Hematopoietic multipotent progenitor cell treated with erythropoietin and hydrocortisone succinate and interleukin-3 and kit ligand, for 17 days (in vitro differentiated cells): Measurements from ENCODE around the gene LKAAEAR1.
"Not testable (repeated sequence)": the region's sequence is repeated elsewhere in the genome, so short reads cannot be mapped to it uniquely, and the experiment has no call there.

Source experiments
- DNase-seq: peaks from one replicate; pipeline ENCODE4 v3.0.0-alpha.2; 2015; ENCODE audit warnings: low spot score

Gene LKAAEAR1, protein sequence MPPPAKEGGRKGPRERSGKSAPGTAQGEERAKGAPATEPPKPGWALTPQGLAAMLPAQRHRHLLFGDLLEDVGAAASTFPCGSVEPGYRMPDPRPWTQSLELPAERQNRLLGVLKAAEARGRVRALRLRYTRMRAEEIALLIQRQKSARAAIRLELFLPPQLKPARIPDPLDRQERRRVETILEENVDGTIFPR

DNA sequence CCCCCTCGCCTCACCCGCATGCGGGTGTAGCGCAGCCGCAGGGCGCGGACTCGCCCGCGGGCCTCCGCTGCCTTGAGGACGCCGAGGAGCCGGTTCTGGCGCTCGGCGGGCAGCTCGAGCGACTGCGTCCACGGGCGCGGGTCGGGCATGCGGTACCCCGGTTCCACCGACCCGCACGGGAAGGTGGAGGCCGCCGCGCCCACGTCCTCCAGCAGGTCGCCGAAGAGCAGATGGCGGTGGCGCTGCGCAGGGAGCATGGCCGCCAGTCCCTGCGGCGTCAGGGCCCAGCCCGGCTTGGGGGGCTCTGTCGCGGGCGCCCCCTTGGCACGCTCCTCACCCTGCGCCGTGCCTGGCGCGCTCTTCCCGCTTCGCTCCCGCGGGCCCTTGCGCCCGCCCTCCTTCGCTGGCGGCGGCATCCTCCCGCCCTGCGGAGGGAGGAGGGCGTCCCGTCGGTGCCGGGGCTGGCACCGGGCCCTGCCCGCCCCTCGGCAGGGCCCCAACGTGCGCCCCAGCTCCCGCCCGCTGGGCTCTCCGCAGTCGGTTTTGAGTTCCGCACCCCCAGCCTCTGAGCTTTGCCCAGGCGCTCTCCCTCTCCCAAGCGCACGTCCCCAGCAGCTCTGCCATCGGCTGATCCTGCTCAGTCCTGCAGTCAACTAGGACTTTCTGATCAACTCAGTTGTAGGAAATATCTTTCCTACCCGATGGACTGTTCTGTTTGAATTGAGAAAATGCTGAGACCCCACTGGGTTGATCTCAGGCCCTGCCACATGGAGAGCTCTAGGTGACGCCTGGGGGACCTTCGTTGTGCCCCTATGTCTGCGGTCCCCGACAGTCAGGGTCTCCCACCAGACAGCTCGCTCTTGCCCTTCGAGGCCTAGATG, at the start of gene LKAAEAR1:
TSS of gene LKAAEAR1 (minus strand) at position 595 of the 881 bp plus-strand sequence. CDS start at position 416, 179 bp downstream.
- DNase-seq: no peak

DNA sequence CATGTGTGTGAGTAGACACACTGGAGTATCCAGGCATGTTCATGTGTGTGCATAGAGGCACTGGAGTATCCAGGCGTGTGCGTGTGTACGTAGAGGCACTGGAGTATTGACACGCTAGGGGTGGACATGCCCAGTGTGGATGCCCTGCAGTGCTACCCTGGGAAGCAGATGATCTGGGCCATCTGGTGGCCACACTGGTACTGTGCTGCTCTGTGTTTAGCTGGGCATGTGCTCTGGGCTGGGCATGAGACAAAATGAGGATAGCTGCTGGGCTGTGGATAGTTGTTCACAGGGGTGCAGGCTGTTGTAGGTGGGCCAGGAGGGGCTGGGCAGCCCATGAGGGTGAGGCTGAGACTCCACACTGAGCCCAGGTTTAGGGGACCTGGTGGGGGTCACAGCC, 47.2 kb upstream of the LKAAEAR1 start:
- DNase-seq: no peak

DNA sequence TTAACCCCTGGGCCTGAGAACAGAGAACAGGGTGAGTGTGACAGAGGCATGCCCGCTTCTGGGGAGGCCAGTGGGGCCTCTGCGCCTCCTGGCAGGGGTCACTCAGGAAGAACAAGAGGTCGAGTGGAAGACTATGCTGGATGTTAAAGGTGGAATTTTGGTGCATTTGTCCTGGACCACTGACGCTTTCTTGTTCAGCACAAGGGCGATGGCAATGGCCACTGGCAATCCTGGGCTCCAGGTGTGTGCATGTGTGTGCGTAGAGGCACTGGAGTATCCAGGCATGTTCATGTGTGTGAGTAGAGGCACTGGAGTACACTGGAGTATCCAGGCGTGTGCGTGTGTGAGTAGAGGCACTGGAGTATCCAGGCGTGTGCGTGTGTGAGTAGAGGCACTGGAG, 46.7 kb upstream of the LKAAEAR1 start:
- DNase-seq: no peak

DNA sequence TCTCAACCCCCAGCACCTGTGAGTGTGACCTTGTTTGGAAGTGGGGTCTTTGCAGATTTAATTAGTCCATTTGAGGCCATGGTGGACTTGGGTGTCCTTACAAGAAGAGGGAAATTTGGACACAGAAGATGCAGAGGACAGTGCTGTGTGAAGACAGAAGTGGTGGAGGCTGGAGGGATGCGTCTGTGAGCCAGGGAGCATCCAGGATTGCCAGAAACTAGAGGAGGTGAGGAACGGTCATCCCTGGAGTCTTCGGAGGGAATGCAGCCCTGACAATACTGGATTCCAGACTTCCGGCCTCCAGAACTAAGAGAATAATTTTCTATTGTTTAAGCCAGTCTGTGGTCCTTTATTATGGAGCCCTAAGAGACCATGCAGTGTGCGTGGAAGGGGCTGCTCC, 46.1 kb upstream of the LKAAEAR1 start:
- DNase-seq: no peak

DNA sequence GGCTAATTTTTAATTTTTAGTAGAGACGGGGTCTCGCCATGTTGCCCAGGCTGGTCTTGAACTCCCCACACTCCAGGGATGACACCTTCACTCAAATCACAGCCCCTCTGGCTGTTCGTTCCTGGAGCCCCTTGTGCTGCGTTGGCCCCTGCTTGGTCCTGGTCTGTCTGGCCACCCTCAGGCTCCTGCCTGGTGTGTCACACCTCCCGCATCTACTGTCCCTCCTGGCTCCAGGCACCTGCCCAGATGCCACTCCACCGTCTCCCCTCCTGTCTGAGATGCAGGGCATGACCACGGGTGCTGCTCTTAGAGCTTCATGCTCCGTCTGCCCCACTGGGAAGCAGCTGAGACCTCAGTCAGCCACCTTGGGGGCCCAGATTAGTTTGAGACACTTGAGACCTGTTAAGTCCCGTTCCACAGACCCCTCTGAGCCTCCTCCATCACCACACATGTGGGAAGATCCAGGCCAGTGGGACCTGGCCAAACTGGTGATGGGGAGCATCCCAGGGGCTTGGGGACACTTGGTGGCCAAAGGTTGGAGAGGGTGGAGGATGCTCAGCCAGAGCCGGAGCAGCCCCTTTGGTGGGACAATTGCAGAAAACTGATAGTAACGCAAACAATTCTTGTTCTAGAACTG, 45.1 kb upstream of the LKAAEAR1 start:
- DNase-seq: no peak

DNA sequence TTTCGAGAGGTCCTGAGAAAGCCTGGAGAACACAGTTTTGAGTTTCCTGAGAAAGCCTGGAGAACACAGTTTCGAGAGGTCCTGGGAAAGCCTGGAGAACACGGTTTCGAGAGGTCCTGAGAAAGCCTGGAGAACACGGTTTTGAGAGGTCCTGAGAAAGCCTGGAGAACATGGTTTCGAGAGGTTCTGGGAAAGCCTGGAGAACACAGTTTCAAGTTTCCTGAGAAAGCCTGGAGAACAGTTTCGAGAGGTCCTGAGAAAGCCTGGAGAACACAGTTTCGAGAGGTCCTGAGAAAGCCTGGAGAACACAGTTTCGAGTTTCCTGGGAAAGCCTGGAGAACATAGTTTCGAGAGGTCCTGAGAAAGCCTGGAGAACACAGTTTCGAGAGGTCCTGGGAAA, 39.3 kb upstream of the LKAAEAR1 start:
- DNase-seq: not testable (repeated sequence)

DNA sequence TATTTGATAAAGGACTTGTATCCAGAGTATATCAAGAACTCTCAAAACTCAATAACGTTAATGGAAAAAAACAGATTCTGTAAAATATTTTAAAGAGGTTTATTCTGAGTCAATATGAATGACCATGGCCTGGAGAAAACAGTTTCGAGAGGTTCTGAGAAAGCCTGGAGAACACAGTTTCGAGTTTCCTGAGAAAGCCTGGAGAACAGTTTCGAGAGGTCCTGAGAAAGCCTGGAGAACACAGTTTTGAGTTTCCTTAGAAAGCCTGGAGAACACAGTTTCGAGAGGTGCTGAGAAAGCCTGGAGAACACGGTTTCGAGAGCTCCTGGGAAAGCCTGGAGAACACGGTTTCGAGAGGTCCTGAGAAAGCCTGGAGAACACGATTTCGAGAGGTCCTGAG, 38.7 kb upstream of the LKAAEAR1 start:
- DNase-seq: not testable (repeated sequence)

DNA sequence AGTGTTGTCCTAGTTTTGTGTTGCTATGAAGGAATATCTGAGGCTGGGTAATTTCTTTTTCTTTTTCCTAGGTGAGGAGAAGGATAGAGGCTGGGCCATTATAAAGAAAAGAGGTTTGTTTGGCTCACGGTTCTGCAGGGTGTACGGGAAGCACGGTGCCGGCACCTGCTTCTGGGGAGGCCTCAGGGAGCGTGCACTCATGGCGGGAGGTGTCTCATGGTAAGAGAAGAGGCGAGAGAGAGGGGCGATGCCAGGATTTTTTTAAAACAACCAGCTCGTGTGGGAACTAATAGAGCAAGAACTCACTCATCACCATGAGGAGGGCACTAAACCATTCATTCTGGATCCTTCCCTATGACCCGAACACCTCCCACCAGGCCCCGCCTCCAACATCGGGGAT, 37.4 kb upstream of the LKAAEAR1 start:
- DNase-seq: no peak

DNA sequence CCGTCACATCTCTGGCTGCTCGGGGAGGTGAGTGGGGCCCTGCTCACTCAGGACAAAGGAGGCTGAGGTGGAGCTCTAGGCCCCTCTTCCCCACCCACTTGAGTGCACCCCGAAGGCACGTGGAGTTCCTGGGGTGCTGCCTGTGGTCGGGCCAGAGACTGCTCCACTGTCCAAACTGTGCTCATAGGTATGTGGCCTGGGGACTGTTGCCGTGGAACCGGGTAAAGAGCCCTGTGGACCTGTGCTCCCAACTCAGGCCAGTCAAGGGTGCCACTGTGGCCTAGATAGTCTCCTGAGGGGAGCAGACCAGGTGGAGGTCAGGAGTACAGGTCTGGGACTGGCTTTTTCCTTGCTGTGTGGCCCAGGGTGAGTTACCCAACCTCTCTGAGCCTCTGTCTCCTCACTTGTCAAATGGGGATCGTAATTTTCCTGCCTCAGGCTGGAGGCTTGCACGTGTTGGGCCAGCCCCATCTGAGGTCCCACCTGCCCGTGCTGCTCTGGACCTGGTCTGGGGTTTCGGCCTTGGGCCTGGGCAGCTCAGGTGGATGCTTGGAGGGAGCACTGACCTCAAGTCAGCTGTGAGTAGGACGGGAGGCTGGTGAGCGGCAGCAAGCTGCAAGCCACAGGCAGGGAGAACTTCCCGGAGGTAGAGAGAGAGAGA, 35.6 kb upstream of the LKAAEAR1 start:
- no peak for DNase-seq

DNA sequence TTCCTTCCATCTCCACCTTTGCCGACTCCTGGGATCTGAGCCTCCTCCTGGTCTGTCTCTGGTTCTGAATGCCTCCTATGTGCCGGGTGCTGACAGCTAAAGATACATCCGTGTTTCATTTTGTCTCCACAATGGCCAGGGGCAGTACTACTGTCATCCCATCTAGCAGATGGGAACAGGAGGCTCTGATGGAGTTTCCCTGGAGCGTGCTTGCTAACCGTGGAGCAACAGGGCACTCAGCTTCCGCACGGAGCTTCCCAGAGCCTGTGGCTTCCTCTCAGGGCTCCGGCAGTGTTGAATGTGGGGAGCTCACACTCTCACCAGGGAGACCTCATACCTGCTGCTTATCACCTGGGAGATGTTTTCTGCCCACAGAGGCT, 35.1 kb upstream of the LKAAEAR1 start:
- DNase-seq: no peak

DNA sequence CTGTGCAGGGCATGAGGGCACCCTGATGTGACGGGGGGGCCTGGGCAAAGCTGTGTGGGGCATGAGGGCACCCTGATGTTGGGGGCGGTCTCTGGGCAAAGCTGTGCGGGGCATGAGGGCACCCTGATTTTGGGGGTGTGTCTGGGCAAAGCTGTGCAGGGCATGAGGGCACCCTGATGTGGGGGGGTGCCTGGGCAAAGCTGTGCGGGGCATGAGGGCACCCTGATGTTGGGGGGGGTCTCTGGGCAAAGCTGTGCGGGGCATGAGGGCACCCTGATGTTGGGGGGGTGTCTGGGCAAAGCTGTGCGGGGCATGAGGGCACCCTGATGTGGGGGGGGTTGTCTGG, 33.2 kb upstream of the LKAAEAR1 start:
- not testable (repeated sequence) for DNase-seq

DNA sequence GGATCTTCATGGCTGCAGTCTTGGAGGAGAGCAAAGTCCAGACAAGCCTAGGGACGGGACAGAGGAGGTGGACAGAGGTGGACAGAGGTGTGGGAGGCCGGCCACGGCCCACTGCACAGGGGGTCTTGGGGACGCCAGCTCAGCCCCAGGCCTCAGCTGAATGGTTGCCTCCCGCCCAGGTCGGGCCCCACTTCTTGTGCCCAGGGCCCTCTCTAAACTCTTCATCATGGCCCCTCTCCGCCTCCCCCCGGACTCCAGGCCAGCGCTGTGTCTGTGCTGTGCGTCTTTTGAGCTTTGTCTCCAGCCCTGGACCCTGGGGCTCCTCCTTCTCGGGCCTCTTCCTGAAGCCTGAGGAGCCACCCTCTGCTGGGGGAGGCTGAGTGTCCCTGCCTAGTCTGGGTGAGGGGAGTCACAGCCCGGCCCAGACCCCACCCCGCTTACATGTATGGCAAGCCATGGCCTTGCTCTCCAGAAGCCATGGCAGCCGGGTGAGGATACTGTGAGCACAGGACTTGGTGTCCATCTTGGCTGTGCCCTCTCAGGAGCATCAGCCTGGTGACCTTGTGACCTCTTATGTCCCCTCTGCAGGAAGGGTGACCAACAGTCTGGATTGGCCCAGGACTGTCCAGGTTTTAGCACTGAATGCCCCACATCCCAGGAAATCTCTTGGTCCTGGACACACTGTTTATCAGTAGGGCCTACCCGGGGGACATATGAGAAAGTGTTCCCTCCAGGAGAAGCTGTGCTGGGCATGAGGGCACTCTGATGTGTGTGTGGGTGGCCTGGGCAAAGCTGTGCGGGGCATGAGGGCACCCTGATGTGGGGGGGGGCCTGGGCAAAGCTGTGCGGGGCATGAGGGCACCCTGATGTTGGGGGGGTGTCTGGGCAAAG, 32.6 kb upstream of the LKAAEAR1 start:
- DNase-seq: no peak

DNA sequence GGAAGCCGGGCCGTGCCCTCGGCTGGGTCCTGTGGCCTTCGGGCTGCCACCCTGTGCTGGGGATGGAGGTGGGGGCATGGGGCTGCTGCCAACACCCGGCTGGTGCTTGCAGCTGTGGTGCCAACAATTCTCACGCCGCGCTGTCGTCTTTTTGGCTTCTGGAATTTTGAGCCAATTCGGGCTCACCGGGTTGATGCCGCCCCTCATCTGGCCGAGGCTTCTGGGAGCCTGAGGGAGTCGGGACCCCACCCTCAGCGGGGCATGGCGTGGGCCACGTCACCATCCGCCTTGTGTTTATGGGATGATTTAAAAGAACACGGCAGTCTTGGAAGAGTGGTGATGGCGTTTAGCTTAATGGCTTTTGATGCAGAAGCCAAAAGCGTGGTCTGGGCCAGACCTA, 31.8 kb upstream of the LKAAEAR1 start:
- DNase-seq: no peak

DNA sequence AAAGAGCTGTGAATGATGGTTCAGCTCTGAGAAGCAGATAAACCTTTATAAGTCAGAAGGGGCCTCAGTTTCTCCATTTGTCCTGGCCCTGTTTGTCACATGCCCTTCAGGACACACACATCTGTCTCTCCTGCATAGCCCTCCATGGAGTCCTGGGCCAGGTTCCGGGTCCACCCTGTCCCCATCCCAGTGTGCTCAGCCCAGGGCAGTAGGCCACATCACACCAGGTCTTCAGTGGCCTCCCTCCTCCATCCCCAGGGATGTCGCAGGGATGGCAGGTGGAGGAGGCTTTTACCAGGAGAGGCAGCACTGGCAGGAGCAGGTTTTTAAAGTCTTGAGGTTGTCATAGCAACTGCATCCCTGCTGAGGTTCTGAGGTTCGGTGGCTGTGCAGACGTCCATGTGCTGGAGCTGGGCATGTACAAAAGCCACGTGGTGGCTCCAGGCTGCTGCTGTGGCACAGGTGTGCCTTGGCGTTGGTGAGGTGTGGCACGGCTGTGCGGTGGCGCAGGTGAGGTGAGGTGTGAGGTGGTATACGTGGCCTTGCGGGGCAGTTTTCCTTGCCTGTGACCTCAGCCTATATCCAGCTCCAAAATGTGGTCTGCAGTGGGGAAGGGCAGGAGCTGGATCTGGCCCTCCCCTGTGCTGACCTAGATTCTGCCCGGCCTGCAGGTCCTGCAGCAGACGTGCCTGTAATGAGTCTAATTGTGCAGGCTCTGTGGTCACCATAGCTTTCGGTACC, 31.1 kb upstream of the LKAAEAR1 start:
- DNase-seq: no peak

DNA sequence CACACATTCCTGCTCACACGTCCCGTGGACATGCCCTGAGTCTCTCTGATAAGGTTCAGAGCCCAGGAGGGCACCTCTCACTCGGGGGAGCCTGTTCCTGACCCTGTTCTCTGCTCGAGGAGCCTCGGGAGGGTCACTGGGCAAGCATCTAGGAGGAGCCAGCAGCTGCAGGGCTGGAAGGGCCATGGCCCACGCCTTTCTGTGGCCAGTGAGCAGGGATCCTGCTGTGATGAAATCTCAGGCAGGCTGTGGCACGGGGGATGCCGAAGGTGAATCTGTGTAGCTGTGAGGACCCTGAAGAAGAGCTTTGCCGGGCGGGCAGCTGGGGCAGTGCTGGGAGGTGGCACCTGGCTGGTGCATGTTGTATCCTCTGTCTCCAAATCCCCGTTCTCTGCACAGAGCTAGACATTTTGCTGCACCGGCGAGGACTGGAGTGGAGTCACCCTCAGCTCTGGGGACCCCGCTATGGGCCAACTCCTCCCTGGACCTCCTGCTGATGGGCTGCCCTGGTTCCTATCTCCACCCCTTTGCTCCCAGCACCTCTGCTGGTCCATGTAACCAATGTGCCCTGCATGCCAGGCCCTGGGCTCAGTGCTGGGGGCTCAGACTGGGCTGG, 30.3 kb upstream of the LKAAEAR1 start:
- no peak for DNase-seq

DNA sequence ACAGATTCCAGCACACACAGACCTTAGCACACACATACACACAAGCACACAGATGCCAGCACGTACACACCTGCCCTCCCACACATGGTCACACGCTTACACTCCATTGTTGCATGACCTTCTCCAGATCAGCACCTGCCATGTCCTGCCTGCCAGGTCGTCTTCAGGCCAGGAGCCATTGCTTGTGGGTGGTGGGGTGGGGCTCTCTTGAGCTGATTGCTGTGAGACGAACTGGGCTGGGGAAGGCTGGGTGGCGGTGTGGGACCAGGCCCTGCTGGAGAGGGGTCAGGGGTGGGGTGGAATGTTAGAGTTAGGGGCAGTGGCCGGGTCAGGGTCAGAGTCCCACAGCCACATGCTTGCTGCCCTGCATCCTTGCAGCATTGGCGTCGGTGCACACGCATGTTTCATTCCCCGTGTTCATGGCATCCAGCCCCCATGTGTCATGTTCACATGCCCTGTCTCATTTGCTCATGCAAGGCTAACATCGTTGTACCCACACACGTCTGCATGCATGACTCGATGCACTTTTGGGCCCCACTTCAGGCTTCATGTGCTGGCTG, 29.7 kb upstream of the LKAAEAR1 start:
- no peak for DNase-seq

DNA sequence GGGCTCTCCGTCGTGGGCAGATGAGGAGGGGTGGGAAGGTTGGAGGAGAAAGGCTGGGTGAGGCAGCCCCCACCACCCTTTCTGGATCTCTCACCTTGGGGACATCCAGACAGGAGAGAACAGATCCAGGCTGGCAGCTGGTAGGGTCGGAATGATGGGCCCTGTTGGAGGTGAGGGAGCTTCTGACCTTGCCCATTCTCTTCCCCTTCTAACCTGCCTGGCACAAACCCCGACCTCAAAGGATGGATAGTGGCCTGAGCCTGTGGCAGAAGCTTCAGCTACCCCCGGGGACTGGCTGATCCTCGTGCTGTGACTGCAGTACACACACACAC, 29.2 kb upstream of the LKAAEAR1 start:
- DNase-seq: no peak

DNA sequence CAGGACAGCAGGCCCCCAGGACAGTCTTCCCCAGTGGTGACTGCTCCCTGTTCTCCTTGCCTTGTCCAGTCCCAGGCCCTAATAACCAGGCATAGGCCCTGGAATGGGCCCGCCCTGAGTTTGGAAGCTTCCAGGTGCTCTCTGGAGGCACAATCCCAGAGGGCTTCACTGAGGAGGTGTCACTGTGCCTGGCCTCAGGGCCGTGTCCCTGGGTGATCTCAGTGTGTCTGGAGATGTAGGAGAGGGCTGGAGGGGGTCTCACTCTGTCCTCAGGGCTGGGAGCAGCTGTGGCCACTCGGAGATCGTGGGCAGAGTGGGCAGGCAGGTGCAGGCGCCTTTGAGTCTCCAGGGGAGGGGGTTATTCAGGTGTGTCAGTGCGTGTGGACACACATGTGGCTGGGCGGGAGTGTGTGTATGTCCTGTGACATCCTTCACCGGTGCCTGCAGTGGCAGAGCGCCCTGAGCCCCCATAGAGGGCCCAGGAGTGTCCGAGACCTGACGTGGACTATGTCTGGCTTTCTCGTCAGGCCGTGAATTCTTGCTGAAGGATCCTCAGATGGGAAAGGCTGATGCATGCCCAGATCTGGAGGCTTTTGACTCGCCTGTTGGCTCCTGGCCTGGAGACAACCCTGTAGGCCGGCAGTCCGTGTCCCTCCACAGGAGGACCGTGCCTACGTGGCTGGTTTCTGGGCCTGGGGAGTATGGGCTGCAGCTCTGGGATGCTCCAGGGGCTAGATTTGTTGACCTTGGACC, 28.7 kb upstream of the LKAAEAR1 start:
- DNase-seq: no peak

DNA sequence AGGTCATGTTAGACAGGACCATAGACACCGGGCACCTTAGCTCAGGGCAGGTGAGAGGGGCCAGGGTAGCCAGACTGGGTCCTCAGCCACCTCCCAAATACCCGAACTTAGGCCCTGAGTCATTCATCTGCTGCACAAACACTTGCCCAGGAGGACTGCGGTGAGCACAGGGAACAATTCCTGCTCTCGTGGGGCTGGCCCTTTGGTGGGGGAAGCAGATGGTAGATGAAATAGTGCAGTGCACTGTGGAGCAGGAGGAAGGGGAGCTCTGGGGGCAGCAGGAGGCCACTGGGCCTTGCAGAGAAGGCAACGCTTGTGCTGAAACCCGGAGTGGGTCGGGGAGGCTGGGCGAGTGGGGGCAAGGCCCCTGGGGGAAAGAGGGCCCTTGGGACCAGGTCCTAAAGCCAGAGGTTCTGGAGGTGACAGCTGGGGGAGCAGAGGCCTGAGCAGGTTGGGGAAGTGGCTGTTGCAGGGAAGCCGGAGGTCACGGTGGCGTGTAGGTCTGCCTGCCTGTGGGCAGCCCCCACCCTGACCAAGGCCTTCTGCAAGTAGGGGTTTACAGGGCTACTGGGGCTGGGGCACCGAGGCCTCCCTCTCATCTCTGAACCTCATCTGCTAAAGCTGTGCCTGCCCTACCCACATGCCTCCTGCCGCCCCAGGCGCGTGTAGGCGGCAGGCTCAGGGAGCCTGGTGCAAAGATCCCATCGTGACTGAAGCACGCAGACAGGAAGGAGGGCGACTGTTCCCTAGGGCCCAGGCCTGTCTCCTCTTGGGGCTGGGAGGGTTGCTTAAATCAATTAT, 27.8 kb upstream of the LKAAEAR1 start:
- DNase-seq: no peak
